Measurements from ENCODE around the gene CLCN7.
"Not testable (repeated sequence)": the region's sequence is repeated elsewhere in the genome, so short reads cannot be mapped to it uniquely, and the experiment has no call there.

CLCN7 gene

GRCh38 chr16:1470481-1471251 is 4.2 kb downstream of the CLCN7 start:
- Histone ChIP-seq H3K36me3 (replicated peaks) (no peaks in the 10 kb centered on the region), H3K27ac (peak overlapping the region; percentile 4), H3K27me3 (replicated peaks) (no peaks in the 10 kb centered on the region), H3K4me3 (ENCODE audit: low read depth, low read length) (peak overlapping the region; percentile 5)
- peak; percentile 53 for DNase-seq
- TF ChIP-seq CTCF (IDR thresholded peaks at IDR 0.05; ENCODE audit: low read depth, low read length, missing control alignments), result no peak
- in situ Hi-C loops (cut with HindIII; ENCODE audit: low pct_ligation_motif_present, low sequenced_read_pairs), result no loop called here

DNA sequence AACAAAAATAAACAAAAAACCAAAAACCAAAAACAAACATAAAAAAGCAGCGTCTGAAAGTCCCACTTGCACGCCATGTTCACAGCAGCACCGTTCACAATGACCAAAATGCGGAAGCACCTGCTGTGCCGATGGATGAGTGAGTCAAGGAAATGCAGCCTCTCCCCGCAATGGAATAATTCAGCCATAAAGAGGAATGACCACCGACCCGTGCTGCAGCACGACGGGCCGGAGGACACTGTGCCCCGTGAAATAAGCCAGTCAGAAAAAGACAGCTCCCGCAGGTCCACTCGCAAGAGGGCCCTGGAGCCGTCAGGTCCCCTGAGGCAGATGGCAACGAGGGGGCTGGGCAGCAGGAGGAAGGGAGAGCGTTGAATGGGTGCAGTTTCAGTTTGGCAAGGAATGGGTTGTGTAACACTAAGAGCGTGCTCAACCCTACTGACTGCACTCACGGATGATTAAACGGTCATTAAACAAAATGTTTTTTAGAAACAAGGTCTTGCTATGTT is 5.1 kb downstream of the CLCN7 start:
- TF ChIP-seq CTCF (IDR thresholded peaks at IDR 0.05; ENCODE audit: low read depth, low read length, missing control alignments), result no peak
- Histone ChIP-seq H3K36me3 (replicated peaks) (no peaks in the 10 kb centered on the region), H3K4me3 (ENCODE audit: low read depth, low read length) (no peak overlapping the region), H3K27me3 (replicated peaks) (no peaks in the 10 kb centered on the region), H3K27ac (no peak overlapping the region)
- no peak for DNase-seq
- in situ Hi-C loops (cut with HindIII; ENCODE audit: low pct_ligation_motif_present, low sequenced_read_pairs), result no loop called here

GRCh38 chr16:1469141-1469540 is 5.7 kb downstream of the CLCN7 start:
- H3K36me3 ChIP-seq (replicated peaks); H3K4me3 ChIP-seq (ENCODE audit: low read depth, low read length); in situ Hi-C loops (cut with HindIII; ENCODE audit: low pct_ligation_motif_present, low sequenced_read_pairs); DNase-seq; H3K27ac ChIP-seq; H3K27me3 ChIP-seq (replicated peaks): not testable (repeated sequence)

DNA sequence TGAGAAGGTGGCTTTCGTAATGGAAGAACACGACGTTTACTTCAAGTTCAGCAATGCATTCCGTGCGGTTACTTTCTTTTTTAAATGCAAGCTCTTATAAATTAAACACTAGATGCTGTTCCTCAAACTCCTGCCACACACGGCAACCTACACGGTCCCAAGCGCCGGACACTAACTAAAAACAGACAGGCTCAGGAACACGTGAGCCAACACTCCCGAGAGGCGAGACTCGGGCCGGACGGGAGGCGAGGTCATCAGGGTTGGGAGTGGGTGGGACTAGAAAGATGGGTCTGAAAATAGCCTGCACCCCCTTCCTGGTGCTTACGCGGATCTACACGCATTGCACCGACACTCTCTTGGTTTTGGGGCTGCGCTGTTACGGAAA is 6.4 kb downstream of the CLCN7 start:
- Histone ChIP-seq H3K27me3 (replicated peaks) (no peaks in the 10 kb centered on the region), H3K4me3 (ENCODE audit: low read depth, low read length) (no peak overlapping the region), H3K36me3 (replicated peaks) (no peaks in the 10 kb centered on the region), H3K27ac (no peak overlapping the region)
- TF ChIP-seq CTCF (IDR thresholded peaks at IDR 0.05; ENCODE audit: low read depth, low read length, missing control alignments), result no peak
- in situ Hi-C loops (cut with HindIII; ENCODE audit: low pct_ligation_motif_present, low sequenced_read_pairs), result no loop called here
- DNase-seq, result no peak

GRCh38 chr16:1466968-1467521 is 7.8 kb downstream of the CLCN7 start:
- TF ChIP-seq CTCF (IDR thresholded peaks at IDR 0.05; ENCODE audit: low read depth, low read length, missing control alignments), result no peak
- in situ Hi-C loops (cut with HindIII; ENCODE audit: low pct_ligation_motif_present, low sequenced_read_pairs), result no loop called here
- Histone ChIP-seq H3K36me3 (replicated peaks) (no peaks in the 10 kb centered on the region), H3K4me3 (ENCODE audit: low read depth, low read length) (no peak overlapping the region), H3K27ac (no peak overlapping the region), H3K27me3 (replicated peaks) (no peaks in the 10 kb centered on the region)
- DNase-seq, result no peak

GRCh38 chr16:1466054-1466453 is 8.8 kb downstream of the CLCN7 start:
- in situ Hi-C loops (cut with HindIII; ENCODE audit: low pct_ligation_motif_present, low sequenced_read_pairs), result no loop called here
- Histone ChIP-seq H3K27me3 (replicated peaks) (no peaks in the 10 kb centered on the region), H3K27ac (no peak overlapping the region), H3K36me3 (replicated peaks) (peaks cover 3% of the 10 kb centered on the region), H3K4me3 (ENCODE audit: low read depth, low read length) (no peak overlapping the region)
- TF ChIP-seq CTCF (IDR thresholded peaks at IDR 0.05; ENCODE audit: low read depth, low read length, missing control alignments), result no peak
- DNase-seq, result no peak
